ENCODE results near the gene SLC38A2. TPM values are rescaled to one million over a fixed set of nuclear protein-coding genes. Genes with fewer than 3 reads are reported as not detected.

Gene SLC38A2
- total and polyA plus RNA-seq, 2 experiments from 2014 or later: 181 to 718 TPM

GRCh38 chr12:46373301-46374296 lies 1.0 kb upstream of the SLC38A2 start:
- Mint-ChIP-seq H3K27ac (peak overlapping the region; percentile 82), H3K9me3 (peaks cover 9% of the 10 kb centered on the region; the same call in 2 of the 3 replicates), H3K36me3 (ENCODE audit: low read depth) (peaks cover 38% of the 10 kb centered on the region), H3K4me1 (peaks cover 38% of the 10 kb centered on the region), H3K27me3 (ENCODE audit: insufficient read depth, low read depth, poor library complexity) (peaks cover 29% of the 10 kb centered on the region), H3K4me3 (peak overlapping the region; percentile 96)
- Histone ChIP-seq H2AFZ (peak overlapping the region; percentile 83), H4K20me1 (replicated peaks; ENCODE audit: insufficient read depth) (peaks cover 25% of the 10 kb centered on the region), H3K79me2 (replicated peaks; ENCODE audit: insufficient read depth) (peaks cover 40% of the 10 kb centered on the region), H3K36me3 (ENCODE audit: insufficient read depth) (peaks cover 25% of the 10 kb centered on the region), H3F3A (replicated peaks; ENCODE audit: low read depth) (peaks cover 35% of the 10 kb centered on the region), H3K4me1 (ENCODE audit: insufficient read depth) (peaks cover 45% of the 10 kb centered on the region), H3K27ac (ENCODE audit: low read depth) (peak overlapping the region; percentile 89), H3K4me3 (peak overlapping the region; percentile 83), H3K4me2 (peak overlapping the region; percentile 91), H3K27me3 (ENCODE audit: insufficient read depth) (no peaks in the 10 kb centered on the region), H3K9me2 (ENCODE audit: insufficient read depth) (peaks cover 9% of the 10 kb centered on the region)
- DNase-seq (ENCODE audit: low spot score) (peak; percentile 79), ATAC-seq (peak; percentile 62)
- TF ChIP-seq CTCF (conservative IDR thresholded peaks at IDR 0.05; ENCODE audit: low read depth in 2 of 2) (peak; percentile 23 to 36; a peak in 3 of 4 replicates), EZH2phosphoT487 (IDR thresholded peaks at IDR 0.05; ENCODE audit: unreplicated experiment) (no peak), POLR2AphosphoS5 (IDR thresholded peaks at IDR 0.05; ENCODE audit: low read depth) (peak; percentile 35; the same call in 1 of the 2 replicates)

GRCh38 chr12:46371718-46372543 lies 642 bp downstream of the SLC38A2 start:
- H3K36me3 Mint-ChIP-seq (ENCODE audit: low read depth): peaks cover 55% of the 10 kb centered on the region
- Histone ChIP-seq H2AFZ (no peak overlapping the region), H3K4me1 (ENCODE audit: insufficient read depth) (peaks cover 36% of the 10 kb centered on the region), H4K20me1 (replicated peaks; ENCODE audit: insufficient read depth) (peaks cover 41% of the 10 kb centered on the region), H3K4me3 (peak overlapping the region; percentile 83), H3K9me2 (ENCODE audit: insufficient read depth) (peaks cover 6% of the 10 kb centered on the region; the same call in 1 of the 2 replicates), H3K27me3 (ENCODE audit: insufficient read depth) (no peaks in the 10 kb centered on the region), H3K27ac (ENCODE audit: low read depth) (peak overlapping the region; percentile 99), H3K36me3 (ENCODE audit: insufficient read depth) (peaks cover 42% of the 10 kb centered on the region), H3K79me2 (replicated peaks; ENCODE audit: insufficient read depth) (peaks cover 57% of the 10 kb centered on the region), H3K4me2 (peak overlapping the region; percentile 91), H3F3A (replicated peaks; ENCODE audit: low read depth) (peaks cover 51% of the 10 kb centered on the region)
- ATAC-seq: peak; percentile 20
- peak overlapping the region; percentile 96 for H3K4me3 Mint-ChIP-seq
- peaks cover 29% of the 10 kb centered on the region for H3K27me3 Mint-ChIP-seq (ENCODE audit: insufficient read depth, low read depth, poor library complexity)
- no peak for TF ChIP-seq STAT1 (IDR thresholded peaks at IDR 0.05; ENCODE audit: unreplicated experiment)
- no peak for TF ChIP-seq NANOG (IDR thresholded peaks at IDR 0.05; ENCODE audit: borderline replicate concordance)
- peak; percentile 6; the same call in 1 of the 2 replicates for TF ChIP-seq POLR2AphosphoS5 (IDR thresholded peaks at IDR 0.05; ENCODE audit: low read depth)
- no peak for TF ChIP-seq REST (IDR thresholded peaks at IDR 0.05; ENCODE audit: unreplicated experiment)
- H3K4me1 Mint-ChIP-seq: peaks cover 43% of the 10 kb centered on the region
- H3K27ac Mint-ChIP-seq: peak overlapping the region; percentile 99
- peak; percentile 38 for DNase-seq (ENCODE audit: low spot score)
- peaks cover 9% of the 10 kb centered on the region; the same call in 2 of the 3 replicates for H3K9me3 Mint-ChIP-seq

Measured in GM23338 (cell line).